Activated naive CD8-positive, alpha-beta T cell treated with anti-CD3 and anti-CD28 coated beads, Interleukin-2, amount 50 U/mL, for 16 hours (primary cell): ENCODE measurements around the gene EXOC3L4.

Experiments
- DNase-seq: peaks from one replicate; pipeline ENCODE4 v3.0.0-alpha.2; 2020; ENCODE audit warnings: low read depth, low spot score

The EXOC3L4 gene

GRCh38 chr14:103070971-103071542 is 23.5 kb upstream of the EXOC3L4 start:
- DNase-seq: no peak

GRCh38 chr14:103071544-103072251 is 22.8 kb upstream of the EXOC3L4 start:
- DNase-seq: no peak

- no peak for DNase-seq
These were observed 21.7 kb upstream of the EXOC3L4 start for GRCh38 chr14:103072595-103073366.

GRCh38 chr14:103073367-103073875 is 21.1 kb upstream of the EXOC3L4 start:
- no peak for DNase-seq

GRCh38 chr14:103073876-103074728 is 20.4 kb upstream of the EXOC3L4 start:
- DNase-seq: no peak

- no peak for DNase-seq
These were observed 19.7 kb upstream of the EXOC3L4 start for GRCh38 chr14:103074729-103075367.

GRCh38 chr14:103078420-103078749 is 16.1 kb upstream of the EXOC3L4 start:
- DNase-seq: peak; percentile 34

GRCh38 chr14:103078860-103079587 is 15.5 kb upstream of the EXOC3L4 start:
- no peak for DNase-seq

GRCh38 chr14:103081951-103082350 is 12.6 kb upstream of the EXOC3L4 start:
- no peak for DNase-seq

GRCh38 chr14:103084021-103084919 is 10.3 kb upstream of the EXOC3L4 start, which contains the start of gene LBHD2:
LBHD2 (plus strand) TSS chr14:103084210; CDS start chr14:103086013, 1,803 bp downstream.
- DNase-seq: no peak

GRCh38 chr14:103085106-103086091 is 9.1 kb upstream of the EXOC3L4 start:
- no peak for DNase-seq

GRCh38 chr14:103086771-103087342 is 7.7 kb upstream of the EXOC3L4 start:
- no peak for DNase-seq

- DNase-seq: no peak
These were observed 7.1 kb upstream of the EXOC3L4 start for GRCh38 chr14:103087343-103087835.

- DNase-seq: no peak
These were observed 5.6 kb upstream of the EXOC3L4 start for GRCh38 chr14:103088921-103089320.

GRCh38 chr14:103089386-103090335 is 4.9 kb upstream of the EXOC3L4 start:
- no peak for DNase-seq

GRCh38 chr14:103090481-103091020 is 4.0 kb upstream of the EXOC3L4 start:
- DNase-seq: no peak
